HUDEP-2 (cell line): ENCODE measurements around the gene GSKIP.
A peak's percentile ranks its signal among the peaks of the same experiment; 100 is the strongest.

Experiments used
- DNase-seq, 76 experiments: peaks; one replicate each; lab custom pipeline; 2025; ENCODE audit not compliant: unreplicated experiment in 76 of 76; lab: John Stamatoyannopoulos, UW

Gene GSKIP

GRCh38 chr14:96413526-96413925, 50.2 kb downstream of the GSKIP start:
- no peak for DNase-seq

- no peak for DNase-seq
These were observed 52.2 kb downstream of the GSKIP start for GRCh38 chr14:96415559-96415958.

GRCh38 chr14:96416292-96416691, 53.0 kb downstream of the GSKIP start:
- DNase-seq = peak in 1 of 76 experiments; percentile 8

GRCh38 chr14:96417254-96417653, 53.9 kb downstream of the GSKIP start:
- no peak for DNase-seq

GRCh38 chr14:96418075-96418474, 54.7 kb downstream of the GSKIP start:
- no peak for DNase-seq

GRCh38 chr14:96421236-96421635, 57.9 kb downstream of the GSKIP start:
- DNase-seq = no peak

GRCh38 chr14:96422992-96423391, 59.7 kb downstream of the GSKIP start:
- no peak for DNase-seq

- DNase-seq = no peak
These were observed 60.3 kb downstream of the GSKIP start for GRCh38 chr14:96423446-96424108.

GRCh38 chr14:96424109-96424989, 61.0 kb downstream of the GSKIP start:
- DNase-seq = peak in 43 of 76 experiments; percentile 2 to 81 (median 49)

GRCh38 chr14:96434040-96434439, 70.7 kb downstream of the GSKIP start:
- no peak for DNase-seq
